NB4 (cell line): ENCODE data around the gene ASPDH.

Experiments
- DNase-seq: peaks from one replicate; pipeline ENCODE4 v3.0.0; 2010; ENCODE audit warnings: low read depth
- H3K4me3 ChIP-seq: one replicate; pipeline ENCODE4 v1.5.1; 2011; ENCODE audit warnings: mild to moderate bottlenecking, low read depth, low read length, moderate library complexity
- CTCF ChIP-seq: IDR thresholded peaks from one replicate; pipeline ENCODE4 v1.5.1; 2012; ENCODE audit warnings: low read depth, low read length
- MYC ChIP-seq: IDR thresholded peaks from 2 replicates; pipeline ENCODE4 v1.6.1; 2011; ENCODE audit warnings: low read depth, low read length
- POLR2A ChIP-seq: IDR thresholded peaks from 2 replicates; pipeline ENCODE4 v1.6.1; 2011; ENCODE audit warnings: mild to moderate bottlenecking; ENCODE audit not compliant: insufficient read length; ENCODE audit errors: extremely low read depth
- TF ChIP-seq, protein P1 (sequence below): IDR thresholded peaks from 2 replicates; pipeline ENCODE4 v1.6.1; 2011; ENCODE audit warnings: low read depth, low read length

The ASPDH gene

DNA sequence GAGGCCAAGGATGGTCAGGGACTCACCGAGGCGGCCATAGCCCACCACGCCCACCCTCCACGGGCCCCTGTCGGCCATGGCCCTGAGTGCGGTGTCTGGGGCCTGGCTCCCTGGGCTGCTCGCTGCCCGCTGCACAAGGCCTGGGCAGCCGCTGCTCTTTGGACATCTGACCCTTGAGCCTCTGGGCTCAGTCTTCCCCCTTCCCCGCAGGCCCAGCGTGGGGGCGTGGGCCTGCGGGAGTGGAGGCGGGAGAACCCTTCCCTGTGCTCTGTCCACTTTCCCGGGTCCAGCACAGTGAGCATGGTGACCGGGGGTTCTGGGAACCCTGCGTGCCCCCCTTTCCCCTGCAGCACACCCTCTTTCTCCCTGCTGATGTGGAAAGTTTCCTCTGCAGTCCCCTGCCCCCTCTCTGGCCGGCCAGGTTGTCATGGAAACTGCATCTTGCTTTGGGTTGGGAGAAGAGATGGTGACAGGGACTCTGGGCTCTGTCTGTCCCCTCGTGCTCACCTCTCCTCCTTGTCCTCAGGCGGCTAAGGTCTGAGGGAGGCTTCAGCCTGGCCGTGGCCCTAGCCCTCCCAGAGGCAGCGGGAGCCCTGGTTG is at the start of gene ASPDH:
Gene ASPDH (minus strand): TSS at position 168 of the 600 bp plus-strand sequence. CDS start 90 bp downstream, at position 78.
- TF ChIP-seq POLR2A (no peak), CTCF (no peak), MYC (no peak)
- TF ChIP-seq, protein P1, sequence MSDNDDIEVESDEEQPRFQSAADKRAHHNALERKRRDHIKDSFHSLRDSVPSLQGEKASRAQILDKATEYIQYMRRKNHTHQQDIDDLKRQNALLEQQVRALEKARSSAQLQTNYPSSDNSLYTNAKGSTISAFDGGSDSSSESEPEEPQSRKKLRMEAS = no peak
- no peak for DNase-seq
- H3K4me3 ChIP-seq = no peak within 1 kb of the TSS

GRCh38 chr19:50562996-50563395 is 49.3 kb upstream of the ASPDH start:
- TF ChIP-seq MYC (no peak), CTCF (no peak), POLR2A (no peak)
- TF ChIP-seq, protein P1 = no peak
- no peak for DNase-seq
- H3K4me3 ChIP-seq = no peak overlapping the region

GRCh38 chr19:50562329-50562728 is 48.6 kb upstream of the ASPDH start:
- H3K4me3 ChIP-seq = no peak overlapping the region
- no peak for DNase-seq
- TF ChIP-seq, protein P1 = no peak
- TF ChIP-seq POLR2A = no peak
- TF ChIP-seq MYC = no peak
- TF ChIP-seq CTCF = no peak

GRCh38 chr19:50559636-50560035 is 45.9 kb upstream of the ASPDH start:
- TF ChIP-seq, protein P1 = no peak
- TF ChIP-seq POLR2A (no peak), MYC (no peak), CTCF (no peak)
- H3K4me3 ChIP-seq = no peak overlapping the region
- DNase-seq = no peak

- DNase-seq = no peak
- H3K4me3 ChIP-seq = no peak overlapping the region
- TF ChIP-seq MYC = no peak
- no peak for TF ChIP-seq CTCF
- TF ChIP-seq, protein P1 = no peak
- TF ChIP-seq POLR2A = no peak
These were observed 44.7 kb upstream of the ASPDH start for GRCh38 chr19:50558449-50558848.

DNA sequence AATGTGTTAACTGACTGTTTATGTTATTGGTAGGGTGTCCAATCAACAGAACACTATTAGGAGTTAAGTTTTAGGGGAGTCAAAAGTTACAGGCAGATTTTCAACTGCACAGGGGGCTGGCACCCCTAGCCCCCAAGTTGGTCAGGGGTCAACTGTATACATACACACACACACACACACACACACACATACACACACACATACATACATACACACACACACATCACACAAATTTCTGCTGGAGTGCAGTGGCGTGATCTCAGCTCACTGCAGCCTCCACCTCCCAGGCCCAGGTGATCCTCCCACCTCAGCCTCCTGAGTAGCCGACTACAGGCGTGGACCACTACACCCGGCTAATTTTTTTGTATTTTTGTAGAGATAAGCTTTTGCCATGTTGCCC is 44.3 kb upstream of the ASPDH start:
- TF ChIP-seq POLR2A (no peak), CTCF (no peak), MYC (no peak)
- TF ChIP-seq, protein P1 = no peak
- H3K4me3 ChIP-seq = no peak overlapping the region
- no peak for DNase-seq
